Measurements from ENCODE around the gene PLEKHA3. TPM values are rescaled to one million over a fixed set of nuclear protein-coding genes. Genes with fewer than 3 reads are reported as not detected.

PLEKHA3 gene
- total and polyA plus RNA-seq, 12 donors = 2.5 to 53.2 (median 39.7) TPM

DNA sequence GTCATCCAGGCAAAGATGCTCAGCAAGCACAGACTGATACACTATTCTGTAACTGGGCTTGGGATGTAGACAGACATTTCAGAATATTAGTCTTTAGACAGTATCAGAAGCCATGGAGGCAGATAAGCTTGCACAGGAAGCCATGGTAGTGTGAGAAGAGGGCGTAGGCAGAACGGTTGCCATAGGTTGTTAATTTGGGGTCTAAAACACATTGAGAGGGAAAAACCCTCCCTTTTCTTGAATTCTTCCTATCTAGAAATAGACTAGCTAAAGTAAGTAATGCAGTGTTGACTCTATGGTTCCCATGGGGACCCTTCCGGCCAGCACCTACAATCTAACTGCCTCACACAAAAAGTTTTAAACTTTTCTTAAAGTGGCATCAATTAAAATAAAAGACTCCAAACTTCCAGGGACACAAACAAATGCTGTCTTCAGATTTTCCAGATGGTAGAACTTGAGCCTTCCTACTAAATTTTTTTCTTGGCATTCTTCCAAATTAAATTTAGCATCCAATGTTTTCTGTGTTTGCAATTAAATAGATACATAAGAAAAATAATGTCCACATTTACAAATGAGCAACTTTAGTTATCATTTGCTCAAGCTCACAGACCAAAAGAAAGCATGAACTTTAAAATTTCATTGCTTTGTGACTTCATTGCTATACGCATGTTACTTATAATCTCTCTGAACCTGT lies 31.1 kb upstream of the PLEKHA3 start:
- peak overlapping the region in 1 of 10 donors; percentile 98 for H3K27ac ChIP-seq
- no peak for DNase-seq
- WGBS, 2 donors = 61 to 74% methylated on average over 4 of the region's 4 CpGs
- ATAC-seq = no peak
- H3K4me1 ChIP-seq = peaks cover 10 to 40% (median 30%) of the 10 kb centered on the region in 9 donors
- no peaks in the 10 kb centered on the region for H3K27me3 ChIP-seq
- no peaks in the 10 kb centered on the region for H3K9me3 ChIP-seq
- intact Hi-C loops (cut with DNase I) = no loop called here
- peak overlapping the region in 8 of 10 donors; percentile 71 to 99 (median 90) for H3K4me3 ChIP-seq
- H3K36me3 ChIP-seq = peaks cover 0 to 48% (median 7%) of the 10 kb centered on the region in 9 donors
- TF ChIP-seq, protein P1, sequence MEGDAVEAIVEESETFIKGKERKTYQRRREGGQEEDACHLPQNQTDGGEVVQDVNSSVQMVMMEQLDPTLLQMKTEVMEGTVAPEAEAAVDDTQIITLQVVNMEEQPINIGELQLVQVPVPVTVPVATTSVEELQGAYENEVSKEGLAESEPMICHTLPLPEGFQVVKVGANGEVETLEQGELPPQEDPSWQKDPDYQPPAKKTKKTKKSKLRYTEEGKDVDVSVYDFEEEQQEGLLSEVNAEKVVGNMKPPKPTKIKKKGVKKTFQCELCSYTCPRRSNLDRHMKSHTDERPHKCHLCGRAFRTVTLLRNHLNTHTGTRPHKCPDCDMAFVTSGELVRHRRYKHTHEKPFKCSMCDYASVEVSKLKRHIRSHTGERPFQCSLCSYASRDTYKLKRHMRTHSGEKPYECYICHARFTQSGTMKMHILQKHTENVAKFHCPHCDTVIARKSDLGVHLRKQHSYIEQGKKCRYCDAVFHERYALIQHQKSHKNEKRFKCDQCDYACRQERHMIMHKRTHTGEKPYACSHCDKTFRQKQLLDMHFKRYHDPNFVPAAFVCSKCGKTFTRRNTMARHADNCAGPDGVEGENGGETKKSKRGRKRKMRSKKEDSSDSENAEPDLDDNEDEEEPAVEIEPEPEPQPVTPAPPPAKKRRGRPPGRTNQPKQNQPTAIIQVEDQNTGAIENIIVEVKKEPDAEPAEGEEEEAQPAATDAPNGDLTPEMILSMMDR (IDR thresholded peaks at IDR 0.05) = no peak

DNA sequence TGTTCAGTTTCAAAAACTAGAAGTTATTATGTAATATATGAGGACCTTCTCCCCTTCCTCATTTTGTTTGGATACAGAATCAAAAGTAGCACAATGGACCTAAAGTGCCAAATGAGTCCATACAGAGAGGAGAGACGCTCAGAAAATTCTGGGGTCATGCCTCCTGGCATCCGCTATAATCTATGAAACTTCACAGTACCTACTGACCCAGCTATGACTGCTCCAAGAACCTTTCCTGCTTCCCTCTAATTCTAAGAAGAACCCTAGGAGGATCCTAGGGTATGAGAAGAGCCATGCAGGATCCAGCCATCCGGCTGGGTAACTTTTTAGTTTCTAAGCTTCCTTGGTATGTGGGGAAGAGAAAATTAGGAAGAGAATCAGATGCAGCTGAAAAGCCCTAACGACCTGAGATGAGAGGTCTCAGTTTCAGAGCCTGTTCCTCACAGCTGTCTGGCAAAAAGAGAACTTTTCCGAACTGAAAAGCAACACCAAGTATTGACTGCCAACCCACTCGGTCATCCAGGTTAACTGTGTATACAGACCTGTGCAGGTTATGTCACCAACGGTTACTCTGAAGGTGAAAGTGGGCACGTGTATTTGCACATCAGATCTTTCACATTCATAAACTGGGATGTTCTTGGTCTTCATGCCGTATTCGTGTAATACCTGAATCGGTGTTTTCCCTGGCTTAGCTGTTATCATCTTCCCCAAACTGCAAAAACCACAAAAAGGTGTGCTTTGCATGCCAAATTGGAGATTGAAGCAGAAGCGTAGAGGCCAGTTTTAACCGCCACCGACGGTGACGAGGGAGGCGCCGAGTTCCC lies 30.3 kb upstream of the PLEKHA3 start:
- no peaks in the 10 kb centered on the region for H3K27me3 ChIP-seq
- peak overlapping the region; percentile 51 to 99 (median 86) for H3K4me3 ChIP-seq
- H3K36me3 ChIP-seq = peaks cover 0 to 40% (median 7%) of the 10 kb centered on the region in 9 donors
- no peak for DNase-seq
- 6% methylated on average over 18 of the region's 18 CpGs for WGBS, 2 donors
- peaks cover 10 to 40% (median 30%) of the 10 kb centered on the region in 9 donors for H3K4me1 ChIP-seq
- no peaks in the 10 kb centered on the region for H3K9me3 ChIP-seq
- peak overlapping the region; percentile 94 to 99 (median 97) for H3K27ac ChIP-seq
- ATAC-seq = no peak
- TF ChIP-seq, protein P1 (IDR thresholded peaks at IDR 0.05) = no peak
- intact Hi-C loops (cut with DNase I) = loop anchor here in 3 of 10 donors (2.0 kb wide), 2 partner anchors 27 to 29 kb away; partner anchors contain the start of gene FKBP7 (in 2 of the 3)

DNA sequence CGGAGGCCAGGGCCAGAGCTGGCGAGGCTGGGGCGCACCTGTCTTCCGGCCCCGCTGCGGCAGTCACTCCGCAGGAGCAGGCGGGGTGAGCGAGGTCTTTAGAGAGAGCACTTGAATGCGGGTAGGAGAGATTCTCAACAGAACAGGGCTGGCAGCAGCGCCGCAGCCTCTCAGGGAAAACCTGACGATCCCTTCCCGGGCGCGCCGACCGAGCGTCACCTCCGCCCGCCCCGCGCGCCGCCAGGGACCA lies 29.8 kb upstream of the PLEKHA3 start:
- H3K4me1 ChIP-seq = peaks cover 10 to 40% (median 30%) of the 10 kb centered on the region in 9 donors
- H3K4me3 ChIP-seq = peak overlapping the region; percentile 51 to 99 (median 86)
- H3K27ac ChIP-seq = peak overlapping the region; percentile 94 to 99 (median 97)
- H3K9me3 ChIP-seq = no peaks in the 10 kb centered on the region
- whole genome bisulfite sequencing, 2 donors = 0 to 1% methylated on average over 25 of the region's 25 CpGs
- no peak for ATAC-seq
- TF ChIP-seq, protein P1 (IDR thresholded peaks at IDR 0.05) = no peak
- intact Hi-C loops (cut with DNase I) = loop anchor here in 3 of 10 donors (2.0 kb wide), 2 partner anchors 26 to 28 kb away; partner anchors contain the start of gene FKBP7 (in 2 of the 3)
- H3K36me3 ChIP-seq = peaks cover 0 to 34% (median 7%) of the 10 kb centered on the region in 9 donors
- no peaks in the 10 kb centered on the region for H3K27me3 ChIP-seq
- DNase-seq = no peak

DNA sequence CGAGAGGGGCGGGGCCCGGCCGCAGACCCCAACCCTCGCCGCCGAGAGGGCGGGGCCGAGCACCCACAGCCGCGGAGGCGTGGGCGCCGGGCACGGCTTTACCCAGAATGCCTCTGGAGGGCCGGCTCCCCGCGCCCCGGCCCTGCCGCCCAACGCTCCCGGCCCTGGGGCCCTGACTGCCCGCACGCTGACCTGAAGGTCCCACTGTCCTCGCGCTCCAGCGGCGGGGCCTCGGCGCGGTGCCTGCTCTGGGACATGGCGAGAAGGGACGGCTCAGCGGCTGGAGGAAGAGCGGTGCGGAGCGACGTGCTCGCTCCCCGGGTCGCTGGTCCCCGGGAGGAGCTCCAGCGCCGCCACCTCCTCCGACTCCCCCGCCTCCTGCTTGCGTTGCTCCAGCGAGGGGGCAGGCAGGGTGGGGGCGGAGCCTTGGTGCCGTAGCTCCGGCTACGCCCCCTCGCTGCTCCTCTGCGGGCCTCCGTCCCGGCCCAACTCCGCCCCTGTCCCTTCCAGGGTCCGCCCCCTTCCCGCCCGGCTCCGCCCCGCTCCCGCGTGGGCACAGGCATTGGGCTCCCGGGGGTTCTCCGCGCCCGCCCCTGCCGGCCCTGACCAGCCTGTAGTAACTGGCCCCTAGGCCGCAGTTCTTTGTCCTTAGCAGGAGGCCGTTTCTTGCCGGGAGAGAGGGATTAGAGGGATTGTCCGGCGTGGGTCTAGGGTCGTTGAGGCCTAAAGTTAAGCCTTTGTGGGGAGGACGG lies 29.3 kb upstream of the PLEKHA3 start, which contains the start of the genes PJVK and PRKRA:
TSS of gene PJVK (plus strand) at position 605 of the 752 bp plus-strand sequence. CDS start 2,032 bp downstream, outside the sequence.
TSS of gene PRKRA (minus strand) at position 402 of the 752 bp plus-strand sequence. CDS start at position 257, 145 bp downstream.
- peak; percentile 97 to 99 for DNase-seq
- peaks cover 10 to 40% (median 30%) of the 10 kb centered on the region in 9 donors for H3K4me1 ChIP-seq
- peaks cover 0 to 29% (median 5%) of the 10 kb centered on the region in 9 donors for H3K36me3 ChIP-seq
- no peaks in the 10 kb centered on the region for H3K9me3 ChIP-seq
- TF ChIP-seq, protein P1 (IDR thresholded peaks at IDR 0.05) = peak in 5 of 9 donors; percentile 12 to 42 (median 22)
- peak; percentile 98 to 99 (median 99) for ATAC-seq
- peak within 1 kb of the TSS; percentile 94 to 99 (median 97) for H3K27ac ChIP-seq
- peak within 1 kb of the TSS; percentile 51 to 99 (median 86) for H3K4me3 ChIP-seq
- no peaks in the 10 kb centered on the region for H3K27me3 ChIP-seq
- 0 to 1% methylated on average over 57 to 76 of the region's 76 CpGs for WGBS, 2 donors
- intact Hi-C loops (cut with DNase I) = loop anchor here in 4 of 10 donors (1.0 to 2.0 kb wide), 3 partner anchors 26 to 28 kb away; partner anchors contain the start of gene FKBP7 (in 3 of the 4)
